BJ (cell line): ENCODE results near the gene RPL10. TPM values are rescaled to one million over a fixed set of nuclear protein-coding genes. Genes with fewer than 3 reads are reported as not detected.

ENCODE experiments used
- CTCF ChIA-PET: fragments of 350-600 bp; formaldehyde crosslinking; extraction: SDS; loops from one replicate; lab custom pipeline; 2021; ENCODE audit warnings: antibody characterized with exemption, inconsistent platforms; lab: Yijun Ruan, JAX
- POLR2A ChIA-PET: fragments of 300-600 bp; sonication (Branson Sonifier 250); formaldehyde crosslinking; extraction: SDS; loops from one replicate; lab custom pipeline; 2021; ENCODE audit warnings: antibody characterized with exemption; lab: Charles Lee
- DNase-seq: peaks from one replicate; pipeline ENCODE4 v3.0.0-alpha.2; 2011; ENCODE audit warnings: low read depth
- H3K27me3 ChIP-seq: 2 replicates; pipeline ENCODE4 v1.6.0; 2011; ENCODE audit warnings: low read length; ENCODE audit not compliant: control insufficient read depth, insufficient read depth
- H3K36me3 ChIP-seq: 2 replicates; pipeline ENCODE4 v1.5.1; 2011; ENCODE audit warnings: low read length; ENCODE audit not compliant: control insufficient read depth, insufficient read depth
- H3K4me3 ChIP-seq: 2 replicates; pipeline ENCODE4 v1.5.1; 2011; ENCODE audit warnings: low read depth, mild to moderate bottlenecking, control low read depth, low read length
- polyA plus RNA-seq: library from polyadenylated mRNA; depleted of rRNA; stranded (reverse); fragments of >200 nt; gene quantifications from 2 replicates; pipeline ENCODE4 v1.2.3, GENCODE V29; 2011
- TF ChIP-seq, protein P1 (sequence below): IDR thresholded peaks from 2 replicates; pipeline ENCODE4 v1.5.1; 2011; ENCODE audit warnings: low read depth, mild to moderate bottlenecking, control low read depth, inconsistent platforms, low read length, moderate library complexity; ENCODE audit not compliant: insufficient read depth

The RPL10 gene
- polyA plus RNA-seq, 1 experiment: 7,037 TPM

DNA sequence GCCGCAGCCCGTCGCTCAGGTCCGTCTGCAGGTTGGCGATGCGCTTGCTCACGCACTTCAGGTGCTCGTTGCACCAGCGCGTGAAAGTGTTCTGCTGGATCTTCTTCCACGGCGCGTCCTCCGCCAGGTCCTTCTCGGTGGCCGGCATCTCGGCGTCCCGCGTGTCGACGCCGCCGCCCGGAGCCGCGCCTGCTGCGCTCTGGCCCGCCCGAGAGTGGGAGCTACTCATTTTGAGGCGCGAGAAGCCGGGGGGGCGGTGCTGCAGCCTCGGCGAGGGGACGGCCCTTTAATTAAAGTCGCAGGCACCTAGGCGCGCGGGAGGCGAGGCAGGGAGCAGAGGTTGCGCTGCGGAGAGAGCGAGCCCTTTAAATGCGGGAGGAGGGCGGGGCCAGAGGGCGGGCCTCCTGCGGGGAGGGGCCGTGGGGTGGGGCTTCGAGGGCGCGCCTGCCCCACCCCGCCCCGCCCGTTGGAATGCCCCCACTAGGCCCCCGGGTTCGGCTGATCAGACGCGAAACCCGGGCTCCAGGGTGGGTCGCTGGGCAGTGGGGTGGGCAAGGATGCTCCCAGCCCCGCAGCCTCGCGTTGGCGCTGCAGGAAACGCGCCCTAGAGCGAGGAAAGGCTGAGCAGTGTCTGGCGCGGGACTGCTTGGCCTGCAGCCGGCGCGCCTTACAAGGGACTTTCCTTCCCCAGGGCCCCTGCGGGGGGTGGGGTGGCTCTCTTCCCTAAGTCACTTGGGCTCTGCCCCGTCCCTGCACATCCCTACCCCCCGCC lies 27.0 kb upstream of the RPL10 start:
- TF ChIP-seq, protein P1, sequence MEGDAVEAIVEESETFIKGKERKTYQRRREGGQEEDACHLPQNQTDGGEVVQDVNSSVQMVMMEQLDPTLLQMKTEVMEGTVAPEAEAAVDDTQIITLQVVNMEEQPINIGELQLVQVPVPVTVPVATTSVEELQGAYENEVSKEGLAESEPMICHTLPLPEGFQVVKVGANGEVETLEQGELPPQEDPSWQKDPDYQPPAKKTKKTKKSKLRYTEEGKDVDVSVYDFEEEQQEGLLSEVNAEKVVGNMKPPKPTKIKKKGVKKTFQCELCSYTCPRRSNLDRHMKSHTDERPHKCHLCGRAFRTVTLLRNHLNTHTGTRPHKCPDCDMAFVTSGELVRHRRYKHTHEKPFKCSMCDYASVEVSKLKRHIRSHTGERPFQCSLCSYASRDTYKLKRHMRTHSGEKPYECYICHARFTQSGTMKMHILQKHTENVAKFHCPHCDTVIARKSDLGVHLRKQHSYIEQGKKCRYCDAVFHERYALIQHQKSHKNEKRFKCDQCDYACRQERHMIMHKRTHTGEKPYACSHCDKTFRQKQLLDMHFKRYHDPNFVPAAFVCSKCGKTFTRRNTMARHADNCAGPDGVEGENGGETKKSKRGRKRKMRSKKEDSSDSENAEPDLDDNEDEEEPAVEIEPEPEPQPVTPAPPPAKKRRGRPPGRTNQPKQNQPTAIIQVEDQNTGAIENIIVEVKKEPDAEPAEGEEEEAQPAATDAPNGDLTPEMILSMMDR: no peak
- H3K27me3 ChIP-seq: no peaks in the 10 kb centered on the region
- ChIA-PET POLR2A (interaction anchor here (0.7 to 1.0 kb wide), 4 partner anchors 12 to 405 kb away, joined by 3 to 9 read pairs (median 4); partner anchors contain the start of gene RPL10), CTCF (no interaction called here)
- H3K36me3 ChIP-seq: peaks cover 19% of the 10 kb centered on the region
- peak overlapping the region; percentile 89 for H3K4me3 ChIP-seq
- DNase-seq: peak; percentile 53

DNA sequence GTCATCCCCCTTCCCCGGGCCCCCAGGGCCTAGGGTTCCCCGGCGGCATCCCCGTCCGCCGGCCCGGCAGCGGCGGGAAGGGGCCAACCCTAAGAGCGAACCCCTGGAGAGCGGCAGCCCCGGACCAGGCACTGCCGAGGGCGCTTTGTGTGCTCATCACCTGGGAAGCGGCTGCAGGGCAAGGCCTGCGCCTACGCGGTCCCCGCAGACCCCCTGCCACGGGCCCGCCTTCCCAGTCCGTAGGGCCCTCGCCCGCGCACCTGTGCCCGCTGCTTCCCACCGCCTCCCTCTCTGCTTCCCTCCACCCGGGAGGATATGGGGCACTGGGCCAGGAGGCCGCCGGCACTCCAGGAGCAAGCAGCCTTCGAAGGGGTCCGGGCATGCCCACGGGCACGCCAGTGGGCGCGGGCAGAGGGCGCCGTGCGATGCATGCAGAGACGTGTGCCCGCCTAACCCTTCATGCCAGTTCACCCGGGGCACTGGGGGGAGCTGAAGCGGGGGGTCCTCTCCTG lies 26.3 kb upstream of the RPL10 start:
- TF ChIP-seq, protein P1: no peak
- ChIA-PET CTCF (no interaction called here), POLR2A (no interaction called here)
- Histone ChIP-seq H3K27me3 (no peaks in the 10 kb centered on the region), H3K36me3 (peaks cover 14% of the 10 kb centered on the region), H3K4me3 (peak overlapping the region; percentile 65)
- no peak for DNase-seq

DNA sequence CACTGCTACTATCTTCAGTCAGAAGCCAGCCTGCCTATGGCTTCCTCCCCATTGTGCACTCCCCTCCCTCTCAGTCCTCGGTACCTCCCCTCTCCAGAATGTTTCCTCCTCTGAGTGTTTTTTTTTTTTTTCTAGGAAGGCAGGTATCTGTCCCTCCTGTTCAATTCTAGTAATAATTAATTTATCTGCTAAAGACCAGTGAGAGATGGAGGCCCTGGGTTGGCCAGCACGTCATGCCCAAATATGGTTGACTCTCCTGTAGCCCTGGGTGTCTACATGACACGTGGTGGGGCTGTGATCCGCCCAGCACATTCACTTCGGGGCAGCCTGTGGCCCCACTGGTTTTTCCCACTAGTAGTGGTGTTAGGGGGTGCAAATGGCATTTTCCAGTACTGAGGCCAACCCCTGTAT lies 25.6 kb upstream of the RPL10 start:
- ChIA-PET CTCF (interaction anchor here (0.9 to 2.3 kb wide), 8 partner anchors 11 to 169 kb away, joined by 3 to 17 read pairs (median 7); partner anchors contain the start of gene RPL10), POLR2A (no interaction called here)
- no peak for DNase-seq
- TF ChIP-seq, protein P1: no peak
- Histone ChIP-seq H3K36me3 (peaks cover 8% of the 10 kb centered on the region), H3K27me3 (no peaks in the 10 kb centered on the region), H3K4me3 (peak overlapping the region; percentile 65)

DNA sequence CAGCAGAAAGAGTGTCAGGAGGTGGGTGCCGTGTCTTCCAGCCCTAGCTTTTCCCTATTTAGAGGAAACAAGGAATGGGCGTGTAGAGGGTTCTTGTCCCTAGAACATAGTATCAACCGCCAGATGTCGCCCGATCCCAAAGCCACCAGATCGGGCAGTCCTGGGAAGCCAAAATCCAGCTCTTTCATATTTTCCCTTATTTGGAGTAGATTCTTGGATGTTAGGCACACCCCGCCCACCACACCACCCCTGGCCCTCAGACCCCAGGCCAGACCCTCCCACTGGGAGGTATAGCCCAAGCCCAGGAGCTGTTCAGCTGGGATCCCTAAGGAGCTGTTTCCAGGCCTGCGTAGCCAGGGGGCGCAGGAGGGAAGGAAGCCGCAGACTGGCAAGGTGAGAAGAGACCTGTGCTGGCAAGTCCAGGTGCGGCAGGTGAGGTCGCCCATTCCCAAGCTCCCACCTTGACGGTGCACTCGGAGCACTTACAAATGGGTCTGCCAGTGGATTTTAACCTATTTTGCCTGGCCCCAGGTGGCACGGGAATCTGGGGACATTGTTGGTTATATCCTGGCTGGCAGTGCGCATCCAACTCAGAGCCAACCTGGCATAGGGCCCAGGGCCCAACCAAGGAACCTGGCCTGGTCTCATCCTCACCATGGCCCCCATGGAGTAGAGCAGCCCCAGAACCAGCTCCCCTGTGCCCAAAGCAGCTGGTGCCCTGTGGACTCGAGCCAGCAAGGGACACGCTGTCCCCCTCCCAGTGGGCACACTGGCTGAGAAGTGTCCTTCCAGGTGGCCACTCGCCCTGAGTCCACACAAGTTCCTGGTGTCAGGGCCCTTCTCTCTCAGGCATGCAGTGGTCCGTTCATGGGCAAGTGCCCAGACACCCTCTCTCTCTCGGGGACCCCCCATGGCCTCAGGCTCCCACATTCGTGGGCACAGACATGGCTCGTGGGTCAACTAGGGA lies 24.6 kb upstream of the RPL10 start:
- ChIA-PET POLR2A (no interaction called here), CTCF (interaction anchor here (0.8 to 2.3 kb wide), 11 partner anchors 10 to 168 kb away, joined by 3 to 17 read pairs (median 5); partner anchors contain the start of gene RPL10)
- no peaks in the 10 kb centered on the region for H3K27me3 ChIP-seq
- peak overlapping the region; percentile 65 for H3K4me3 ChIP-seq
- DNase-seq: peak; percentile 40
- peaks cover 5% of the 10 kb centered on the region; the same call in 1 of the 2 replicates for H3K36me3 ChIP-seq
- TF ChIP-seq, protein P1: peak; percentile 66
